DMS114 treated with DMSO at 0.1 percent for 48 hours (cell line): Measurements from ENCODE around the gene PRR14L.
"Not testable (repeated sequence)": the region's sequence is repeated elsewhere in the genome, so short reads cannot be mapped to it uniquely, and the experiment has no call there.

Experiments used
- DNase-seq: peaks from one replicate; lab custom pipeline; 2025; ENCODE audit not compliant: unreplicated experiment; lab: John Stamatoyannopoulos, UW

Gene PRR14L

DNA sequence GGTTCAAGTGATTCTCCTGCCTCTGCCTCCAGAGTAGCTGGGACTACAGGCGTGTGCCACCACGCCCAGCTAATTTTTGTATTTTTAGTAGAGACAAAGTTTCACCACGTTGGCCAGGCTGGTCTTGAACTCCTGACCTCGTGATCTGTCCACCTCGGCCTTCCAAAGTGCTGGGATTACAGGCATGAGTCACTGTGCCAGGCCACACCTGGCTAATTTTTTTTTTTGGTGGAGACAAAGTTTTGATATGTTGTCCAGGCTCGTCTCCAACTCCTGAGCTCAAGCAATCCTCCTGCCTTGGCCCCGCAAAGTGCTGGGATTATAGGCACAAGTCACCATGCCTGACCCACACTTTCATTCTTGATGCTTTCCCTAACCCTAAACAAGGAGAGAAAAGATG is 9.6 kb downstream of the PRR14L start:
- DNase-seq = not testable (repeated sequence)

DNA sequence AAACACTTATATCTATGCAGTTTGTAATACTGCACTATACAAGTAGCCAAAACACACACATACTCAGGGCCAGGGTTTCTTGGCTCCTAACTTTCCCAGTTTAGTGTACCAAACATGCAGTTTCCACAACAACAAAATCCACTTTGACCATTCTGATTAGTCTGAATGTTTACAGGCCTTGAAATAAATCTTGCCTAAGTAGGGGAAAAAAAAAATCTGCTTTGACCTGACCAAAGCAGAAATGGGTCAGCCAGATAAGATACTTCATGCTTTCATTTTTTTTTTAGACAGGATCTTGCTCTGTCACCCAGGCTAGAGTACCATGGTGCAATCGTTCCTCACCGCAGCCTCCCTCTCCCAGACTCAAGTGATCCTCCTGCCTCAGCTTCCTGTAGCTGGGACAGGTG is 10.1 kb downstream of the PRR14L start:
- DNase-seq = no peak

- DNase-seq = no peak
Measured at GRCh38 chr22:31738566-31738965, 11.4 kb downstream of the PRR14L start.

DNA sequence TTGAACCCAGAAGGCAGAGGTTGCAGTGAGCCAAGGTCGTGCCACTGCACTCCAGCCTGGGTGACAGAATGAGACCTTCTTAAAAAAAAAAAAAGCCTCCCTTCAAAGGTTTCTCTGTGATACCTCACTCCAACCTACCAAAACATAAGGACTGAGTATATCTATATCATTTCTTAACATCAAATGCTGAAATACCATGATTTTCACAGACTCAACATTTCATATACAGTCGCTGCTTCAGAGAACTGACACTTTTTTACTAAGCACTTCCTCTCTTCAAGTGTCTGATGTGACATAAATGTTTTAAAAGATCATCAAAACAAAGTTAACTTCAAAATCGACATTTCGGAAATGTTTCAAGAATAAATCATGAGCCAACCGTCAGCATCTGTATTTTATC is 12.0 kb downstream of the PRR14L start:
- DNase-seq = no peak

- no peak for DNase-seq
Measured at GRCh38 chr22:31736458-31736857, 13.5 kb downstream of the PRR14L start.

GRCh38 chr22:31734512-31734911 is 15.4 kb downstream of the PRR14L start:
- DNase-seq = no peak

GRCh38 chr22:31733580-31734079 is 16.3 kb downstream of the PRR14L start:
- no peak for DNase-seq

DNA sequence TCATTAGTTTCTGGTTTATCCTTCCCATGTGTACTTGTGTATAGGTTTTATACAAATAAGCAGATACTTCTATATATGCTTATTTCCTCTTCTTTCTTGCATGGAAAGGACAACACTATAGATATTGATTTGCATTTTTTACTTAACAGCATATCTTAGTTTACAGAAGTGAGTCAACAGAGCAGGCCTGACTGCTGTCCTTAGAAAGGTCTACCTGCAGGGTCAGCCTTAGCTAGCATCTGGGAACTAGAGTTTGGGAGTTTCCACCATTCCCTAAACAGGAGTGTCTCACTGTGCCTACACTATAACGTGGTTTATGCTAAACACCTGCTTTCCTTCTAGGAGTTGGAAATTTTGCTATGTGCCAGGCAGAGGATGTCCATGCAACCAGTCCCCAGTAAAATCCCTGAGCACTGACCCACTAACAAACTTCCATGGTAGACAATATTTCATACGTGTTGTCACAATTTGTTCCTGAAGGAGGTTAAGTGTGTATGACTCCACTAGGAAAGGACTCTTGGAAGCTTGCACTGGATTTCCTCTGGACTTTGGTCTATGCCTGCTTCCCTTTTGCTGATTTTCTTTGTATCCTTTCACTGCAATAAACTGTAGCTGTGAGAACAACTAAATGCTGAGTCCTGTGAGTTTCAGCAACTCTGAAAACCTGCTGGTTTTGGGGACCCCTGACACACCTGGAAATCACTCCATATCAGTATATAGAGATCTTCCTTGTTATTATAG is 17.7 kb downstream of the PRR14L start:
- no peak for DNase-seq

GRCh38 chr22:31730344-31730711 is 19.6 kb downstream of the PRR14L start:
- DNase-seq = no peak

DNA sequence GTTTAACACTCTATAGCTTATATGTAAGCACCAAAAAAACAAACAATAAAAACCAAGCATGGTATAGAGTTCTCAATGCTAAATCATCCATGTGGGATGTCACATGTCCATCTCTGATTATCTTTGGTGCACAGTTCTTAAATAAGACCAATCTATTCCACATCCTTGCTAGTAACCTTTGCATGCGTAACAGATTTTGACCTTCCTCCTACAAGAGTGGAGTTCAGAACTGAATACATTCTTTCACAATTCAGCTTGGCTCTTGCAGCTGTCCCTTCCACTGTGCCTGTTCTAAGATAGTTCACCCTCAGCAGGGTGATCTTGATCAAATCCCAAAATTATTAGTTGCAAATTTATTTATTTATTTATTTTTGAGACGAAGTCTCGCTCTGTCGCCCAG is 21.1 kb downstream of the PRR14L start:
- DNase-seq = no peak

GRCh38 chr22:31726692-31727091 is 23.2 kb downstream of the PRR14L start:
- DNase-seq = no peak

DNA sequence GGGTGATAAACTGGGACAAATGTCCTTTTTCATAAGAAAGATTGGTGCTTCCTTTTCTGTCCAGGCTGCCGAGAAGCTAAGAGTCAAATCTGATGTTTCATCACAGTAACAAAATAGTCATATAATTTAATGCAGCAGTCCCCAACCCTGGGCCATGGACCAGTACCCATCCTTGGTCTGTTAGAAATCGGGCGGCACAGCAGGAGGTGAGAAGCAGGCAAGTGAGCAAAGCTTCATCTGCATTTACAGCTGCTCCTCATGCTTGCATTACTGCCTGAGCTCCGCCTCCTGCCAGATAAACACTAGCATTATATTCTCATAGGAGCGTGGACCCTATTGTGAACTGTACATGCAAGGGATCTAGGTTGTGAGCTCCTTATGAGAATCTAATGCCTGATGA is 26.2 kb downstream of the PRR14L start:
- DNase-seq = no peak

- no peak for DNase-seq
Measured at GRCh38 chr22:31719850-31720471, 30.0 kb downstream of the PRR14L start.

GRCh38 chr22:31715147-31715778 is 34.7 kb downstream of the PRR14L start:
- no peak for DNase-seq

GRCh38 chr22:31711226-31711625 is 38.7 kb downstream of the PRR14L start:
- not testable (repeated sequence) for DNase-seq

DNA sequence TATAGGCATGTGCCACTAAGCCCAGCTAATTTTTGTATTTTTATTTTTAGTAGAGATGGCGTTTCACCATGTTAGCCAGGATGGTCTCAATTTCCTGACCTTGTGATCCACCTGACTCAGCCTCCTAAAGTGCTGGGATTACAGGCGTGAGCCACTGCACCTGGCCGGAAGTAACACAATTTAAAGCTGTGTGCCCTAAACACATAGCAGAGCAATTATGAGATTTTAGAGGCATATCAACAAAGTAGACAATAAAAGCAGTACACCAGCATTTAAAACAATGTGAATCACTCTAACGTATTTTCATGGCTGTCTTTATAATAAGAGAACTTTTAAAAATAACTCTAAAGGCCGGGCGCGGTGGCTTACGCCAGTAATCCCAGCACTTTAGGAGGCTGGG is 42.4 kb downstream of the PRR14L start:
- DNase-seq = no peak

- DNase-seq = no peak
Measured at GRCh38 chr22:31695423-31695822, 54.5 kb downstream of the PRR14L start.

DNA sequence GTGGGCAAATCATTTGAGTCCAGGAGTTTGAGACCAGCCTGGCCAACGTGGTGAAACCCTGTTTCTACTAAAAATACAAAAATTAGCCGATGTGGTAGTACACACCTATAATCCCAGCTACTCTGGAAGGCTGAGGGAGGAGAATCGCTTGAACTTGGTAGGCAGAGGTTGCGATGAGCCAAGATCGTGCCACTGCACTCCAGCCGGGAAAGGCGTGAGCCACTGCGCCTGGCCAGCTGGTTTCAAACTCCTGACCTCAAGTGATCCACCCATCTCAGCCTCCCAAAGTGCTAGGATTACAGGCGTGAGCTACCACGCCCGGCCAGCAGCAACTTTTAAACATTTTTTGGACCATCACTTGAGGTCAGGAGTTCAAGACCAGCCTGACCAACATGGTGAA is 55.9 kb downstream of the PRR14L start:
- DNase-seq = not testable (repeated sequence)

GRCh38 chr22:31692186-31692886 is 57.6 kb downstream of the PRR14L start:
- no peak for DNase-seq

GRCh38 chr22:31691408-31691807 is 58.5 kb downstream of the PRR14L start:
- no peak for DNase-seq
